Caki2 (cell line): ENCODE data around the gene URI1. TPM values are rescaled to one million over a fixed set of nuclear protein-coding genes. Genes with fewer than 3 reads are reported as not detected.
A peak's percentile ranks its signal among the peaks of the same experiment; 100 is the strongest.
"Not testable (repeated sequence)": the region's sequence is repeated elsewhere in the genome, so short reads cannot be mapped to it uniquely, and the experiment has no call there.

ENCODE experiments used
- DNase-seq: peaks from one replicate; pipeline ENCODE4 v3.0.0-alpha.2; 2015; ENCODE audit warnings: low read depth
- in situ Hi-C: cut with HindIII; loops from 2 replicates; pipeline ENCODE4 v1.10.0; 2016; ENCODE audit warnings: low sequenced_read_pairs, low pct_unique_long_range_greater_than_20kb, mixed read lengths
- total RNA-seq: library from RNA; depleted of rRNA; stranded (reverse); fragments of >200 nt; shearing (Covaris generic); gene quantifications from 2 replicates; pipeline ENCODE4 v1.2.3, GENCODE V29; 2014; ENCODE audit warnings: low replicate concordance

URI1 gene
- total RNA-seq, 1 experiment from 2014 or later, result 68.7 TPM

- no peak for DNase-seq
- in situ Hi-C loops, result loop anchor here (25.0 kb wide), 1 partner anchor 324 kb away; the partner anchor contains the start of gene POP4
Measured at GRCh38 chr19:29936409-29936808, 5.6 kb upstream of the URI1 start.

GRCh38 chr19:29939628-29940027 lies 2.4 kb upstream of the URI1 start:
- in situ Hi-C loops, result loop anchor here (25.0 kb wide), 1 partner anchor 327 kb away; the partner anchor contains the start of gene POP4
- no peak for DNase-seq

- DNase-seq, result no peak
- in situ Hi-C loops, result loop anchor here (25.0 kb wide), 1 partner anchor 329 kb away; the partner anchor contains the start of gene POP4
Measured at GRCh38 chr19:29940971-29941585, 961 bp upstream of the URI1 start.

GRCh38 chr19:29942404-29943261 lies 594 bp downstream of the URI1 start:
- peak; percentile 32 for DNase-seq
- in situ Hi-C loops, result loop anchor here (25.0 kb wide), 1 partner anchor 330 kb away; the partner anchor contains the start of gene POP4

- no peak for DNase-seq
- in situ Hi-C loops, result loop anchor here (25.0 kb wide), 1 partner anchor 331 kb away; the partner anchor contains the start of gene POP4
Measured at GRCh38 chr19:29943615-29944014, 1.6 kb downstream of the URI1 start.

GRCh38 chr19:29944390-29945012 lies 2.5 kb downstream of the URI1 start:
- no peak for DNase-seq

GRCh38 chr19:29945017-29945416 lies 3.0 kb downstream of the URI1 start:
- in situ Hi-C loops, result loop anchor here (25.0 kb wide), 1 partner anchor 333 kb away; the partner anchor contains the start of gene POP4

More at GRCh38 chr19:29944390-29945012, 2.5 kb downstream of the URI1 start:
- in situ Hi-C loops, result loop anchor here (25.0 kb wide), 1 partner anchor 332 kb away; the partner anchor contains the start of gene POP4

GRCh38 chr19:29945433-29945832 lies 3.4 kb downstream of the URI1 start:
- in situ Hi-C loops, result loop anchor here (25.0 kb wide), 1 partner anchor 333 kb away; the partner anchor contains the start of gene POP4
- no peak for DNase-seq

More at GRCh38 chr19:29945017-29945416, 3.0 kb downstream of the URI1 start:
- DNase-seq, result no peak

GRCh38 chr19:29946645-29947044 lies 4.6 kb downstream of the URI1 start:
- in situ Hi-C loops, result loop anchor here (25.0 kb wide), 1 partner anchor 334 kb away; the partner anchor contains the start of gene POP4
- DNase-seq, result no peak

- in situ Hi-C loops, result loop anchor here (25.0 kb wide), 1 partner anchor 336 kb away; the partner anchor contains the start of gene POP4
- DNase-seq, result no peak
Measured at GRCh38 chr19:29947871-29948270, 5.8 kb downstream of the URI1 start.

GRCh38 chr19:29948759-29949470 lies 6.9 kb downstream of the URI1 start:
- in situ Hi-C loops, result loop anchor here (25.0 kb wide), 1 partner anchor 337 kb away; the partner anchor contains the start of gene POP4
- not testable (repeated sequence) for DNase-seq

- DNase-seq, result no peak
- in situ Hi-C loops, result no loop called here
Measured at GRCh38 chr19:29952177-29952576, 10.1 kb downstream of the URI1 start.

- in situ Hi-C loops, result no loop called here
- DNase-seq, result no peak
Measured at GRCh38 chr19:29952646-29953045, 10.6 kb downstream of the URI1 start.

- no peak for DNase-seq
- in situ Hi-C loops, result no loop called here
Measured at GRCh38 chr19:29953352-29954247, 11.6 kb downstream of the URI1 start.

- DNase-seq, result no peak
- in situ Hi-C loops, result no loop called here
Measured at GRCh38 chr19:29956855-29957254, 14.8 kb downstream of the URI1 start.

GRCh38 chr19:29961311-29961710 lies 19.3 kb downstream of the URI1 start:
- DNase-seq, result no peak
- in situ Hi-C loops, result no loop called here

GRCh38 chr19:29962793-29963192 lies 20.8 kb downstream of the URI1 start:
- in situ Hi-C loops, result no loop called here
- DNase-seq, result no peak
